KMS-11 (cell line): Measurements from ENCODE around the gene TSPO.

Experiments used
- H2AFZ ChIP-seq: fragments of 200-600 bp; sonication (generic); 2 replicates; pipeline ENCODE4 v1.6.1; 2016; ENCODE audit warnings: antibody characterized with exemption, mixed run types, low read depth
- H3K27ac ChIP-seq: fragments of 200-600 bp; sonication (generic); 2 replicates; pipeline ENCODE4 v1.6.1; 2016; ENCODE audit warnings: mild to moderate bottlenecking, mixed run types
- H3K27me3 ChIP-seq: fragments of 200-600 bp; sonication (generic); 2 replicates; pipeline ENCODE4 v1.6.1; 2017; ENCODE audit warnings: mild to moderate bottlenecking, low read depth, mixed run types, moderate library complexity; ENCODE audit not compliant: insufficient read depth
- H3K36me3 ChIP-seq: fragments of 200-600 bp; sonication (generic); 2 replicates; pipeline ENCODE4 v1.6.1; 2017; ENCODE audit warnings: mild to moderate bottlenecking, mixed run types; ENCODE audit not compliant: insufficient read depth
- H3K4me1 ChIP-seq: fragments of 200-600 bp; sonication (generic); 2 replicates; pipeline ENCODE4 v1.6.1; 2016; ENCODE audit warnings: mild to moderate bottlenecking, low read depth, mixed run types; ENCODE audit not compliant: poor library complexity, severe bottlenecking
- H3K4me2 ChIP-seq: fragments of 200-600 bp; sonication (generic); 2 replicates; pipeline ENCODE4 v1.7.0; 2016; ENCODE audit warnings: mild to moderate bottlenecking, mixed run types
- H3K4me3 ChIP-seq: fragments of 200-600 bp; sonication (generic); IDR thresholded peaks from 2 replicates; pipeline ENCODE4 v1.6.1; 2017; ENCODE audit warnings: low read depth, low read length, mixed read lengths; ENCODE audit not compliant: insufficient read depth
- H3K79me2 ChIP-seq: fragments of 200-600 bp; sonication (generic); 2 replicates; pipeline ENCODE4 v1.6.1; 2016; ENCODE audit warnings: low read depth, mixed run types; ENCODE audit not compliant: insufficient read depth
- H3K9ac ChIP-seq: fragments of 200-600 bp; sonication (generic); 2 replicates; pipeline ENCODE4 v1.6.1; 2016; ENCODE audit warnings: mild to moderate bottlenecking, mixed run types
- H4K20me1 ChIP-seq: fragments of 200-600 bp; sonication (generic); 2 replicates; pipeline ENCODE4 v1.6.1; 2016; ENCODE audit warnings: mild to moderate bottlenecking, mixed run types; ENCODE audit not compliant: insufficient read depth
- CTCF ChIP-seq: fragments of 200-600 bp; sonication (generic); conservative IDR thresholded peaks from 2 replicates; pipeline ENCODE4 v1.6.1; 2017; ENCODE audit warnings: low read depth, mild to moderate bottlenecking, antibody characterized with exemption, low read length, moderate library complexity, mixed read lengths

Gene TSPO

GRCh38 chr22:43129426-43130425 is 21.6 kb upstream of the TSPO start:
- H2AFZ ChIP-seq: no peak overlapping the region
- no peaks in the 10 kb centered on the region for H4K20me1 ChIP-seq
- peak overlapping the region; percentile 12; the same call in 1 of the 2 replicates for H3K27ac ChIP-seq
- no peak for TF ChIP-seq CTCF
- no peak overlapping the region for H3K9ac ChIP-seq
- H3K36me3 ChIP-seq: no peaks in the 10 kb centered on the region
- H3K27me3 ChIP-seq: no peaks in the 10 kb centered on the region
- no peaks in the 10 kb centered on the region for H3K79me2 ChIP-seq
- H3K4me3 ChIP-seq: no peak overlapping the region
- peak overlapping the region; percentile 77 for H3K4me2 ChIP-seq
- H3K4me1 ChIP-seq: peaks cover 41% of the 10 kb centered on the region

GRCh38 chr22:43131773-43132501 is 19.4 kb upstream of the TSPO start:
- H3K79me2 ChIP-seq: no peaks in the 10 kb centered on the region
- no peak overlapping the region for H2AFZ ChIP-seq
- H3K27ac ChIP-seq: no peak overlapping the region
- no peaks in the 10 kb centered on the region for H3K36me3 ChIP-seq
- no peaks in the 10 kb centered on the region for H3K27me3 ChIP-seq
- no peak for TF ChIP-seq CTCF
- H3K9ac ChIP-seq: no peak overlapping the region
- no peaks in the 10 kb centered on the region for H4K20me1 ChIP-seq
- H3K4me3 ChIP-seq: no peak overlapping the region
- peaks cover 37% of the 10 kb centered on the region for H3K4me1 ChIP-seq
- no peak overlapping the region for H3K4me2 ChIP-seq

- peaks cover 24% of the 10 kb centered on the region for H3K4me1 ChIP-seq
- H3K36me3 ChIP-seq: no peaks in the 10 kb centered on the region
- no peaks in the 10 kb centered on the region for H4K20me1 ChIP-seq
- no peak for TF ChIP-seq CTCF
- H3K79me2 ChIP-seq: no peaks in the 10 kb centered on the region
- H3K27ac ChIP-seq: no peak overlapping the region
- H3K27me3 ChIP-seq: no peaks in the 10 kb centered on the region
- no peak overlapping the region for H3K4me2 ChIP-seq
- H3K4me3 ChIP-seq: no peak overlapping the region
- no peak overlapping the region for H3K9ac ChIP-seq
- no peak overlapping the region for H2AFZ ChIP-seq
These were observed 18.0 kb upstream of the TSPO start for GRCh38 chr22:43133401-43133800.

- no peak for TF ChIP-seq CTCF
These were observed 16.8 kb upstream of the TSPO start for GRCh38 chr22:43134553-43134952.

More at GRCh38 chr22:43134553-43134952, 16.8 kb upstream of the TSPO start:
- Histone ChIP-seq H3K27me3 (no peaks in the 10 kb centered on the region), H3K4me3 (no peak overlapping the region), H3K36me3 (no peaks in the 10 kb centered on the region), H3K4me2 (no peak overlapping the region), H3K27ac (no peak overlapping the region), H3K9ac (no peak overlapping the region), H2AFZ (no peak overlapping the region), H3K79me2 (no peaks in the 10 kb centered on the region), H3K4me1 (peaks cover 13% of the 10 kb centered on the region), H4K20me1 (no peaks in the 10 kb centered on the region)
